NCI-H2107 (cell line): ENCODE data around the gene BTN2A1.
"Not testable (repeated sequence)": the region's sequence is repeated elsewhere in the genome, so short reads cannot be mapped to it uniquely, and the experiment has no call there.

Experiments
- DNase-seq: peaks from one replicate; lab custom pipeline; 2025; lab: John Stamatoyannopoulos, UW

The BTN2A1 gene

GRCh38 chr6:26457806-26458688, at the start of gene BTN2A1:
Gene BTN2A1, plus strand, starts transcription at chr6:26457955. Its CDS starts 682 bp downstream, at chr6:26458637.
- peak; percentile 52 for DNase-seq

GRCh38 chr6:26408828-26409730, 48.7 kb upstream of the BTN2A1 start:
- no peak for DNase-seq

GRCh38 chr6:26411751-26412150, 46.0 kb upstream of the BTN2A1 start:
- DNase-seq, result no peak

GRCh38 chr6:26412228-26412627, 45.5 kb upstream of the BTN2A1 start:
- no peak for DNase-seq

- no peak for DNase-seq
Observed at GRCh38 chr6:26412954-26413353, 44.8 kb upstream of the BTN2A1 start.

- no peak for DNase-seq
Observed at GRCh38 chr6:26414281-26414680, 43.5 kb upstream of the BTN2A1 start.

- no peak for DNase-seq
Observed at GRCh38 chr6:26415036-26415614, 42.6 kb upstream of the BTN2A1 start.

GRCh38 chr6:26415791-26416190, 42.0 kb upstream of the BTN2A1 start:
- DNase-seq, result no peak

- no peak for DNase-seq
Observed at GRCh38 chr6:26416288-26416687, 41.5 kb upstream of the BTN2A1 start.

- not testable (repeated sequence) for DNase-seq
Observed at GRCh38 chr6:26418077-26418476, 39.7 kb upstream of the BTN2A1 start.

GRCh38 chr6:26418795-26419194, 39.0 kb upstream of the BTN2A1 start:
- DNase-seq, result not testable (repeated sequence)

- no peak for DNase-seq
Observed at GRCh38 chr6:26420688-26421171, 37.0 kb upstream of the BTN2A1 start.

- peak; percentile 8 for DNase-seq
Observed at GRCh38 chr6:26421259-26422144, 36.3 kb upstream of the BTN2A1 start.

- DNase-seq, result no peak
Observed at GRCh38 chr6:26422329-26422728, 35.4 kb upstream of the BTN2A1 start.

GRCh38 chr6:26426691-26427450, 30.9 kb upstream of the BTN2A1 start:
- DNase-seq, result no peak

GRCh38 chr6:26427451-26427809, 30.3 kb upstream of the BTN2A1 start:
- no peak for DNase-seq

- DNase-seq, result no peak
Observed at GRCh38 chr6:26428206-26428605, 29.5 kb upstream of the BTN2A1 start.

GRCh38 chr6:26430787-26431186, 27.0 kb upstream of the BTN2A1 start:
- DNase-seq, result no peak

GRCh38 chr6:26431258-26432172, 26.2 kb upstream of the BTN2A1 start:
- DNase-seq, result no peak
